Endothelial cell (in vitro differentiated cells): ENCODE data around the gene CTNS. TPM values are rescaled to one million over a fixed set of nuclear protein-coding genes. Genes with fewer than 3 reads are reported as not detected.

Experiments
- DNase-seq: peaks from one replicate; pipeline ENCODE4 v3.0.0; 2021; ENCODE audit warnings: low spot score
- H3K27ac Mint-ChIP-seq: one replicate; pipeline ENCODE4 v1.8.0; 2021; ENCODE audit warnings: mixed read lengths, inconsistent platforms; ENCODE audit not compliant: unreplicated experiment
- H3K27me3 Mint-ChIP-seq: one replicate; pipeline ENCODE4 v1.8.0; 2021; ENCODE audit warnings: mild to moderate bottlenecking, moderate library complexity, mixed read lengths, inconsistent platforms; ENCODE audit not compliant: unreplicated experiment
- H3K36me3 Mint-ChIP-seq: one replicate; pipeline ENCODE4 v1.8.0; 2021; ENCODE audit warnings: mild to moderate bottlenecking, low read depth, mixed read lengths, inconsistent platforms; ENCODE audit not compliant: unreplicated experiment
- H3K4me1 Mint-ChIP-seq: one replicate; pipeline ENCODE4 v1.8.0; 2021; ENCODE audit warnings: mild to moderate bottlenecking, mixed read lengths, inconsistent platforms; ENCODE audit not compliant: unreplicated experiment
- H3K4me3 Mint-ChIP-seq: one replicate; pipeline ENCODE4 v1.8.0; 2021; ENCODE audit warnings: mild to moderate bottlenecking, mixed read lengths, inconsistent platforms; ENCODE audit not compliant: unreplicated experiment
- H3K9me3 Mint-ChIP-seq: one replicate; pipeline ENCODE4 v1.8.0; 2021; ENCODE audit warnings: mixed read lengths, inconsistent platforms; ENCODE audit not compliant: unreplicated experiment
- total RNA-seq: library from RNA; stranded (reverse); fragmentation: NEBNext Ultra II Directional; extraction: Animal tissue kit (Norgen Biotek cat#: 25700); gene quantifications from one replicate; pipeline ENCODE4 v1.2.1, GENCODE V29; 2021; ENCODE audit not compliant: unreplicated experiment
- TF ChIP-seq, protein P1 (sequence below): fragments of 200-600 bp; sonication (generic); IDR thresholded peaks from one replicate; pipeline ENCODE4 v1.5.0; 2021; ENCODE audit warnings: antibody characterized with exemption; ENCODE audit not compliant: unreplicated experiment

The CTNS gene
- total RNA-seq, 1 donor from 2014 or later, result 17.5 TPM

DNA sequence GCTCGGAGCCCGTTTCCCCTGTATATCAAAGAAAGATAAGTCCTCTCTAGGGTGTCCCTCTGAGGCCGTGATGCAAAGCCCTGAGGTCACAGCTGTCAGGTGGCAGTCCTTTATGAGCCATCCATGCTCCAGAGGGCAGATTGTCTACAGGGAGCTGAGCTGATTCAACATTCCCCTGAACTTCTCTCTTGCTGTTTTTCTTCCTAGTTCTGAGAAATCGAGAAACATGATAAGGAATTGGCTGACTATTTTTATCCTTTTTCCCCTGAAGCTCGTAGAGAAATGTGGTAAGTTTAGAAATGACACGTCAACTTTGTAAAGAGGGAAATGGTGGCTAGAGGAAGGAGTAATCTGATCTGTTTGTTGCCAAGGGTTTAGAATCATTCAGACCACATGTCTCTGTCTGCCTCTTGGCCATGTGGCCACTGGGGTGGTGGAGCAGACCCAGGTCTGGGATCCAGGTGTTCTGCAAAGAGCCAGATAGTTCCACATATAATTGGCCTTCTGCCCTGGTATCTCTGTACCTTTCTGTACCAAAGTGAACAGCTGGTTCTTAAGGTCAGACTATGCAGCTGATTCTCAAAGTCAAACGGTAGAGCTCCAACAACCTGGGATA lies 3.5 kb downstream of the CTNS start:
- Mint-ChIP-seq H3K9me3 (no peaks in the 10 kb centered on the region), H3K4me3 (peak overlapping the region; percentile 3), H3K27me3 (peaks cover 9% of the 10 kb centered on the region), H3K36me3 (peaks cover 10% of the 10 kb centered on the region), H3K4me1 (peaks cover 12% of the 10 kb centered on the region), H3K27ac (peak overlapping the region; percentile 12)
- TF ChIP-seq, protein P1, sequence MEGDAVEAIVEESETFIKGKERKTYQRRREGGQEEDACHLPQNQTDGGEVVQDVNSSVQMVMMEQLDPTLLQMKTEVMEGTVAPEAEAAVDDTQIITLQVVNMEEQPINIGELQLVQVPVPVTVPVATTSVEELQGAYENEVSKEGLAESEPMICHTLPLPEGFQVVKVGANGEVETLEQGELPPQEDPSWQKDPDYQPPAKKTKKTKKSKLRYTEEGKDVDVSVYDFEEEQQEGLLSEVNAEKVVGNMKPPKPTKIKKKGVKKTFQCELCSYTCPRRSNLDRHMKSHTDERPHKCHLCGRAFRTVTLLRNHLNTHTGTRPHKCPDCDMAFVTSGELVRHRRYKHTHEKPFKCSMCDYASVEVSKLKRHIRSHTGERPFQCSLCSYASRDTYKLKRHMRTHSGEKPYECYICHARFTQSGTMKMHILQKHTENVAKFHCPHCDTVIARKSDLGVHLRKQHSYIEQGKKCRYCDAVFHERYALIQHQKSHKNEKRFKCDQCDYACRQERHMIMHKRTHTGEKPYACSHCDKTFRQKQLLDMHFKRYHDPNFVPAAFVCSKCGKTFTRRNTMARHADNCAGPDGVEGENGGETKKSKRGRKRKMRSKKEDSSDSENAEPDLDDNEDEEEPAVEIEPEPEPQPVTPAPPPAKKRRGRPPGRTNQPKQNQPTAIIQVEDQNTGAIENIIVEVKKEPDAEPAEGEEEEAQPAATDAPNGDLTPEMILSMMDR, result no peak
- no peak for DNase-seq

DNA sequence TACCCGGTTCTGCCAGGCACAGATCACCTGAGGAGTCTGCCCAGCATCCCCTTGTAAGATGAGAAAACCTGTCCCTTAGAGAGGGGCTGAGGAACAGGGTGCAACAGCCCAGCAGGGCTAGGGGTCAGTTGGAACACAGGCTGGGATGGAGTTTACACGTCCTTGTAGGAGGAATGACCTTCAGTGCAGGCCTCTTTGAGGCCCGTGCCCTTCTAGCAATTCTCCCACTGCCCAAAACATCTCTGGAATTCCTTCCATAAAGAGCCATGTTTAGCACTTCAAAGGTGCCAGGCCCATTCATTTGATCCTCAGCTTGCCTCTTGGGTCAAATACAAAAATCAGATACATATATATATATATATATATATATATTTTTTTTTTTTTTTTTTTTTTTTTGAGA lies 4.5 kb downstream of the CTNS start:
- Mint-ChIP-seq H3K27me3 (peaks cover 9% of the 10 kb centered on the region), H3K4me1 (peaks cover 12% of the 10 kb centered on the region), H3K36me3 (peaks cover 10% of the 10 kb centered on the region), H3K27ac (no peak overlapping the region), H3K4me3 (no peak overlapping the region), H3K9me3 (no peaks in the 10 kb centered on the region)
- TF ChIP-seq, protein P1, result no peak
- no peak for DNase-seq

GRCh38 chr17:3641717-3642486 lies 5.3 kb downstream of the CTNS start:
- no peak overlapping the region for H3K4me3 Mint-ChIP-seq
- no peak for DNase-seq
- H3K9me3 Mint-ChIP-seq, result no peaks in the 10 kb centered on the region
- H3K4me1 Mint-ChIP-seq, result peaks cover 12% of the 10 kb centered on the region
- H3K36me3 Mint-ChIP-seq, result peaks cover 10% of the 10 kb centered on the region
- peaks cover 9% of the 10 kb centered on the region for H3K27me3 Mint-ChIP-seq
- no peak overlapping the region for H3K27ac Mint-ChIP-seq
- TF ChIP-seq, protein P1, result no peak

- Mint-ChIP-seq H3K36me3 (peaks cover 21% of the 10 kb centered on the region), H3K27me3 (peaks cover 9% of the 10 kb centered on the region), H3K27ac (no peak overlapping the region), H3K4me1 (peaks cover 10% of the 10 kb centered on the region), H3K4me3 (peak overlapping the region; percentile 56), H3K9me3 (no peaks in the 10 kb centered on the region)
- TF ChIP-seq, protein P1, result no peak
- no peak for DNase-seq
Measured at GRCh38 chr17:3643889-3644349, 7.4 kb downstream of the CTNS start.

DNA sequence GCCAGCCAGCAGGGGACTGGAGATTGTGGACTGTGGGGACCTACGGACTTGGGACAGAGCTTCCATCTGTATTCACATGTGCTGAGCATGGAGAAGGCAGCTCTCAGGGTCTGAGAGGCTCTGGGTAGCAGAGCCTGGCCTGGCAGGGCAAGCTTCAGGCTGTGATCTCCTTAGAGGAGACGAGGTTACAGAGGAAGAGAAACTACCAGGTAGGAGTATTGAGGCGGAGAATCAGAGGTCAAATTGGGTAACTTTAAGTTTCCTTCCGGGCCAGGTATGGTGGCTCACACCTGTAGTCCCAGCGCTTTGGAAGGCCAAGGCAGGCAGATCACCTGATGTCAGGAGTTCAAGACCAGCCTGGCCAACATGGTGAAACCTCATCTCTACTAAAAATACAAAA lies 8.8 kb downstream of the CTNS start:
- no peak for DNase-seq
- Mint-ChIP-seq H3K4me3 (no peak overlapping the region), H3K4me1 (peaks cover 5% of the 10 kb centered on the region), H3K36me3 (peaks cover 15% of the 10 kb centered on the region), H3K9me3 (no peaks in the 10 kb centered on the region), H3K27me3 (peaks cover 11% of the 10 kb centered on the region), H3K27ac (peak overlapping the region; percentile 67)
- TF ChIP-seq, protein P1, result no peak
